Smooth muscle cell (in vitro differentiated cells): Measurements from ENCODE around the gene STUB1. TPM values are rescaled to one million over a fixed set of nuclear protein-coding genes. Genes with fewer than 3 reads are reported as not detected.

ENCODE experiments used
- DNase-seq: peaks from one replicate; lab custom pipeline; 2025; ENCODE audit not compliant: unreplicated experiment; lab: John Stamatoyannopoulos, UW
- H2AFZ ChIP-seq: fragments of 200-600 bp; sonication (generic); 2 replicates; pipeline ENCODE4 v1.6.0; 2016; ENCODE audit warnings: antibody characterized with exemption, low read depth, mild to moderate bottlenecking
- H3F3A ChIP-seq: fragments of 200-600 bp; sonication (generic); 2 replicates; pipeline ENCODE4 v1.6.0; 2017; ENCODE audit warnings: antibody characterized with exemption, low read depth
- H3K27ac ChIP-seq: fragments of 200-600 bp; sonication (generic); 2 replicates; pipeline ENCODE4 v1.5.1; 2016; ENCODE audit warnings: low read depth, mild to moderate bottlenecking
- H3K27me3 ChIP-seq: fragments of 200-600 bp; sonication (generic); 2 replicates; pipeline ENCODE4 v1.6.1; 2016; ENCODE audit warnings: low read depth, mild to moderate bottlenecking
- H3K36me3 ChIP-seq: fragments of 200-600 bp; sonication (generic); 2 replicates; pipeline ENCODE4 v1.5.1; 2016; ENCODE audit warnings: low read depth
- H3K4me1 ChIP-seq: fragments of 200-600 bp; sonication (generic); 2 replicates; pipeline ENCODE4 v1.5.1; 2016; ENCODE audit warnings: low read depth
- H3K4me2 ChIP-seq: fragments of 200-600 bp; sonication (generic); 2 replicates; pipeline ENCODE4 v1.6.0; 2016; ENCODE audit warnings: mild to moderate bottlenecking
- H3K4me3 ChIP-seq: fragments of 200-600 bp; sonication (generic); 2 replicates; pipeline ENCODE4 v1.5.1; 2016; ENCODE audit warnings: mild to moderate bottlenecking
- H3K79me2 ChIP-seq: fragments of 200-600 bp; sonication (generic); 2 replicates; pipeline ENCODE4 v1.6.0; 2016; ENCODE audit warnings: low read depth, mild to moderate bottlenecking
- H3K9ac ChIP-seq: fragments of 200-600 bp; sonication (generic); 2 replicates; pipeline ENCODE4 v1.6.0; 2016; ENCODE audit warnings: low read depth
- H3K9me3 ChIP-seq: fragments of 200-600 bp; sonication (generic); replicated peaks from 2 replicates; pipeline ENCODE4 v1.5.1; 2016; ENCODE audit warnings: low read depth
- H4K20me1 ChIP-seq: fragments of 200-600 bp; sonication (generic); 2 replicates; pipeline ENCODE4 v1.6.0; 2016; ENCODE audit warnings: low read depth
- CTCF ChIP-seq: fragments of 200-600 bp; sonication (generic); IDR thresholded peaks from 2 replicates; pipeline ENCODE4 v1.5.1; 2017; ENCODE audit warnings: borderline replicate concordance, mild to moderate bottlenecking, antibody characterized with exemption; ENCODE audit not compliant: insufficient read depth, poor library complexity, severe bottlenecking
- WGBS: methylation state at CpG from one replicate; pipeline ENCODE4 v1.1.7; 2016; ENCODE audit warnings: low lambda C conversion rate; 5-methylcytosine and 5-hydroxymethylcytosine counted together
- polyA plus RNA-seq: library from polyadenylated mRNA; unstranded; fragments of >200 nt; fragmentation: Nextera tagmentation; extraction: Ambion mirVana; gene quantifications from 2 replicates; pipeline ENCODE4 v1.2.1, GENCODE V29; 2016
- total RNA-seq: library from RNA; depleted of rRNA; stranded (reverse); fragments of >200 nt; gene quantifications from 2 replicates; pipeline ENCODE4 v1.2.3, GENCODE V29; 2014

STUB1 gene
- total and polyA plus RNA-seq, 2 experiments from 2014 or later, result 99.0 to 196 TPM

- H3K4me1 ChIP-seq, result peaks cover 9% of the 10 kb centered on the region
- no peaks in the 10 kb centered on the region for H3K36me3 ChIP-seq
- DNase-seq, result no peak
- H2AFZ ChIP-seq, result no peak overlapping the region
- TF ChIP-seq CTCF, result no peak
- no peaks in the 10 kb centered on the region for H3K27me3 ChIP-seq
- H3K4me2 ChIP-seq, result peak overlapping the region; percentile 97
- H4K20me1 ChIP-seq, result no peaks in the 10 kb centered on the region
- H3K27ac ChIP-seq, result no peak overlapping the region
- peaks cover 13% of the 10 kb centered on the region for H3F3A ChIP-seq
- H3K79me2 ChIP-seq, result peaks cover 10% of the 10 kb centered on the region
- 92% methylated on average over 13 of the region's 13 CpGs for WGBS
- peak overlapping the region; percentile 83 for H3K4me3 ChIP-seq
- no peak overlapping the region for H3K9ac ChIP-seq
- H3K9me3 ChIP-seq, result no peaks in the 10 kb centered on the region
These were observed 37.2 kb upstream of the STUB1 start for GRCh38 chr16:643050-643368.

DNA sequence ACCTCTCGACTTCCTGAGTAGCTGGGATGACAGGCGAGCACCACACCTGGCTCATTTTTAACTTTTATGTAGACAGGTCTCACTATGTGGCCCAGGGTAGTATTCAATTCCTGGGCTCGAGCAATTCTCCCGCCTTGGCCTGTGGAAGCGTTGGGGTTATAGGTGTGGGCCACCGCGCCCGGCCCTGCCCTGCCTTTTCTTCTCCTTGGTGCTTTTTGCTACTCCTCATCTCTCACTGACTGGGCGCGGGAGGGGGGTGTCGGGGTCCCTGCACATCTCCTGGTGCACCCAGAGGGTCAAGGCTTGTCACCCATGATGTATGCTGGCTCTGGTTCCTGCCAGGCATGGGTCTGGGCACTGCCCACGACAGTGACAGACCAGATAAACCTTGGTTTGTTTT lies 35.7 kb upstream of the STUB1 start:
- Histone ChIP-seq H3K9ac (no peak overlapping the region), H3K27me3 (no peaks in the 10 kb centered on the region), H3F3A (peaks cover 9% of the 10 kb centered on the region), H3K27ac (no peak overlapping the region), H3K79me2 (peaks cover 14% of the 10 kb centered on the region), H2AFZ (no peak overlapping the region), H3K9me3 (no peaks in the 10 kb centered on the region), H4K20me1 (no peaks in the 10 kb centered on the region), H3K4me2 (no peak overlapping the region), H3K36me3 (no peaks in the 10 kb centered on the region), H3K4me1 (peaks cover 10% of the 10 kb centered on the region), H3K4me3 (no peak overlapping the region)
- no peak for TF ChIP-seq CTCF
- 97% methylated on average over 12 of the region's 12 CpGs for WGBS
- DNase-seq, result no peak

- peaks cover 14% of the 10 kb centered on the region for H3K79me2 ChIP-seq
- no peak overlapping the region for H3K27ac ChIP-seq
- no peaks in the 10 kb centered on the region for H3K9me3 ChIP-seq
- no peaks in the 10 kb centered on the region for H3K27me3 ChIP-seq
- H3K4me2 ChIP-seq, result no peak overlapping the region
- H3F3A ChIP-seq, result peaks cover 6% of the 10 kb centered on the region
- no peak for TF ChIP-seq CTCF
- H3K4me3 ChIP-seq, result no peak overlapping the region
- H4K20me1 ChIP-seq, result no peaks in the 10 kb centered on the region
- no peak overlapping the region for H3K9ac ChIP-seq
- peaks cover 17% of the 10 kb centered on the region for H3K4me1 ChIP-seq
- DNase-seq, result no peak
- 87% methylated on average over 32 of the region's 32 CpGs for WGBS
- H3K36me3 ChIP-seq, result no peaks in the 10 kb centered on the region
- no peak overlapping the region for H2AFZ ChIP-seq
These were observed 34.1 kb upstream of the STUB1 start for GRCh38 chr16:645852-646678.

GRCh38 chr16:646679-647172 lies 33.5 kb upstream of the STUB1 start:
- WGBS, result 96% methylated on average over 22 of the region's 22 CpGs
- Histone ChIP-seq H3K27me3 (no peaks in the 10 kb centered on the region), H4K20me1 (no peaks in the 10 kb centered on the region), H3K36me3 (no peaks in the 10 kb centered on the region), H3K4me3 (no peak overlapping the region), H3K4me2 (no peak overlapping the region), H3K9ac (no peak overlapping the region), H3K79me2 (peaks cover 14% of the 10 kb centered on the region), H3K27ac (no peak overlapping the region), H3K9me3 (no peaks in the 10 kb centered on the region), H3K4me1 (peaks cover 17% of the 10 kb centered on the region), H3F3A (peaks cover 6% of the 10 kb centered on the region), H2AFZ (no peak overlapping the region)
- no peak for DNase-seq
- TF ChIP-seq CTCF, result no peak
